Tibial nerve (tissue), 4 donors: ENCODE results near the gene CANT1.

Source experiments
- EP300 ChIP-seq, 2 donors: sonication (generic); formaldehyde crosslinking; IDR thresholded peaks; one replicate each; pipeline ENCODE4 v1.6.1; 2017; ENCODE audit warnings: antibody characterized with exemption in 2 of 2, mild to moderate bottlenecking in 1 of 2
- POLR2A ChIP-seq, 2 donors: fragments of 450-650 bp; IDR thresholded peaks; one replicate each; pipeline ENCODE4 v1.6.1; 2017; ENCODE audit warnings: antibody characterized with exemption in 2 of 2, mild to moderate bottlenecking in 2 of 2, moderate library complexity in 2 of 2
- TF ChIP-seq, protein P1 (sequence below), 5 experiments: fragments of 200-600 bp in 3 of 5; fragments of 450-650 bp in 2 of 5; sonication (generic) in 3 of 5; IDR thresholded peaks; one replicate each; pipeline ENCODE4 v1.5.1; 2016 to 2019; ENCODE audit warnings: antibody characterized with exemption in 5 of 5, mild to moderate bottlenecking in 3 of 5, moderate library complexity in 2 of 5

DNA sequence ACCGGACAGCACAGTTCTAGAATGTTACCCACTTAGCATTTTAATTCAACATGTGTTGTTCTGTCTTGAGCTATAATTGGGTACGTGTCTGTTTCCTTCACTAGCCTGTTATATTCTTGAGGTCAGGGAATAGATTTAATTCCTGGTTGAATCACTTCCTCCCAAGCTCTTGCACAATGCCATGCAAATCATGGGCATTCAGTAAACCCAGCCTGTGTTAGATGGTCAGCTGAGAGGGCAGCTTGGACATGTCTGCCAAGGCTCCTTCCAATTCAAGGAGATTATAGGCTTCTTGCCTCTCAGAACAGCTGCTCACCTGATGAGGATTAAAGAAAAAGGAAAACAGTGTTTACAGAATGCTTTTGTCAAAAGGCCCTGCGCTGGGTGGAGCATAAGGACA, 27.0 kb upstream of the CANT1 start:
- TF ChIP-seq, protein P1, sequence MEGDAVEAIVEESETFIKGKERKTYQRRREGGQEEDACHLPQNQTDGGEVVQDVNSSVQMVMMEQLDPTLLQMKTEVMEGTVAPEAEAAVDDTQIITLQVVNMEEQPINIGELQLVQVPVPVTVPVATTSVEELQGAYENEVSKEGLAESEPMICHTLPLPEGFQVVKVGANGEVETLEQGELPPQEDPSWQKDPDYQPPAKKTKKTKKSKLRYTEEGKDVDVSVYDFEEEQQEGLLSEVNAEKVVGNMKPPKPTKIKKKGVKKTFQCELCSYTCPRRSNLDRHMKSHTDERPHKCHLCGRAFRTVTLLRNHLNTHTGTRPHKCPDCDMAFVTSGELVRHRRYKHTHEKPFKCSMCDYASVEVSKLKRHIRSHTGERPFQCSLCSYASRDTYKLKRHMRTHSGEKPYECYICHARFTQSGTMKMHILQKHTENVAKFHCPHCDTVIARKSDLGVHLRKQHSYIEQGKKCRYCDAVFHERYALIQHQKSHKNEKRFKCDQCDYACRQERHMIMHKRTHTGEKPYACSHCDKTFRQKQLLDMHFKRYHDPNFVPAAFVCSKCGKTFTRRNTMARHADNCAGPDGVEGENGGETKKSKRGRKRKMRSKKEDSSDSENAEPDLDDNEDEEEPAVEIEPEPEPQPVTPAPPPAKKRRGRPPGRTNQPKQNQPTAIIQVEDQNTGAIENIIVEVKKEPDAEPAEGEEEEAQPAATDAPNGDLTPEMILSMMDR (IDR thresholded peaks at IDR 0.05), result no peak
- TF ChIP-seq POLR2A (IDR thresholded peaks at IDR 0.05) (no peak), EP300 (IDR thresholded peaks at IDR 0.05) (peak in 1 of 2 donors; percentile 81)
